Activated CD8-positive, alpha-beta T cell treated with anti-CD3 and anti-CD28 coated beads for 36 hours (primary cell): ENCODE measurements around the gene DCTN4. TPM values are rescaled to one million over a fixed set of nuclear protein-coding genes. Genes with fewer than 3 reads are reported as not detected.
A peak's percentile ranks its signal among the peaks of the same experiment; 100 is the strongest.

Source experiments
- ATAC-seq: fragments of 200-7000 bp; cut with Tn5 transposase; one replicate; pipeline ENCODE4 v1.10.0; 2021; ENCODE audit warnings: mild to moderate bottlenecking, moderate library complexity
- CTCF ChIA-PET: fragments of 350-600 bp; sonication (Branson Sonifier 250); formaldehyde crosslinking; loops from one replicate; lab custom pipeline; 2021; ENCODE audit warnings: antibody characterized with exemption; lab: Charles Lee
- POLR2A ChIA-PET: fragments of 350-600 bp; sonication (Branson Sonifier 250); formaldehyde crosslinking; loops from one replicate; lab custom pipeline; 2021; ENCODE audit warnings: antibody characterized with exemption; lab: Charles Lee
- DNase-seq: peaks from one replicate; pipeline ENCODE4 v3.0.0-alpha.2; 2020
- H3K27ac Mint-ChIP-seq: one replicate; pipeline ENCODE4 v1.8.0; 2021; ENCODE audit warnings: mild to moderate bottlenecking, mixed read lengths
- H3K27me3 Mint-ChIP-seq: one replicate; pipeline ENCODE4 v1.8.0; 2021; ENCODE audit warnings: mixed read lengths
- H3K36me3 Mint-ChIP-seq: one replicate; pipeline ENCODE4 v1.8.0; 2021; ENCODE audit warnings: low read depth, mixed read lengths
- H3K4me1 Mint-ChIP-seq: one replicate; pipeline ENCODE4 v1.8.0; 2021; ENCODE audit warnings: low read depth, mixed read lengths
- H3K4me3 Mint-ChIP-seq: one replicate; pipeline ENCODE4 v1.8.0; 2021; ENCODE audit warnings: mild to moderate bottlenecking, moderate library complexity, mixed read lengths
- H3K9me3 Mint-ChIP-seq: one replicate; pipeline ENCODE4 v1.8.0; 2021; ENCODE audit warnings: mixed read lengths
- CTCF ChIP-seq: fragments of 200-600 bp; IDR thresholded peaks from one replicate; pipeline ENCODE4 v1.8.0; 2022; ENCODE audit warnings: antibody characterized with exemption, mild to moderate bottlenecking
- intact Hi-C: fragments of 100-400 bp; cut with micrococcal nuclease; formaldehyde crosslinking; loops from one replicate; pipeline ENCODE4 v1.10.0; 2022
- total RNA-seq, 2 experiments: library from RNA; stranded (reverse); gene quantifications; one replicate each; pipeline ENCODE4 v1.2.3, GENCODE V29; 2021

DCTN4 gene
- total RNA-seq, 2 experiments from 2014 or later = 30.1 to 35.5 TPM

- H3K4me1 Mint-ChIP-seq = no peaks in the 10 kb centered on the region
- intact Hi-C loops = no loop called here
- no peaks in the 10 kb centered on the region for H3K36me3 Mint-ChIP-seq
- DNase-seq (no peak), ATAC-seq (no peak)
- no peak overlapping the region for H3K4me3 Mint-ChIP-seq
- ChIA-PET POLR2A (interaction anchor here (0.9 kb wide), 1 partner anchor 64 kb away, joined by 3 read pairs; the partner anchor contains the start of gene RBM22), CTCF (interaction anchor here (1.3 to 4.1 kb wide), 4 partner anchors 14 to 205 kb away, joined by 4 to 25 read pairs (median 4); partner anchors contain the start of genes RBM22 and SMIM3)
- peaks cover 3% of the 10 kb centered on the region for H3K27me3 Mint-ChIP-seq
- no peaks in the 10 kb centered on the region for H3K9me3 Mint-ChIP-seq
- no peak for TF ChIP-seq CTCF
- no peak overlapping the region for H3K27ac Mint-ChIP-seq
These were observed 6.4 kb upstream of the DCTN4 start for GRCh38 chr5:150765011-150765798.

GRCh38 chr5:150764530-150764929 lies 5.7 kb upstream of the DCTN4 start:
- CTCF ChIA-PET = interaction anchor here (1.3 to 4.1 kb wide), 3 partner anchors 14 to 204 kb away, joined by 4 to 25 read pairs (median 5); partner anchors contain the start of genes RBM22 and SMIM3
- ATAC-seq = no peak
- no peak for TF ChIP-seq CTCF
- peaks cover 2% of the 10 kb centered on the region for H3K4me1 Mint-ChIP-seq
- no peak for DNase-seq
- H3K4me3 Mint-ChIP-seq = no peak overlapping the region
- H3K27ac Mint-ChIP-seq = peak overlapping the region; percentile 27
- no peaks in the 10 kb centered on the region for H3K36me3 Mint-ChIP-seq
- POLR2A ChIA-PET = interaction anchor here (0.9 kb wide), 1 partner anchor 64 kb away, joined by 3 read pairs; the partner anchor contains the start of gene RBM22
- peaks cover 3% of the 10 kb centered on the region for H3K27me3 Mint-ChIP-seq
- intact Hi-C loops = no loop called here
- no peaks in the 10 kb centered on the region for H3K9me3 Mint-ChIP-seq

GRCh38 chr5:150763023-150763769 lies 4.4 kb upstream of the DCTN4 start:
- intact Hi-C loops = no loop called here
- Mint-ChIP-seq H3K4me1 (peaks cover 8% of the 10 kb centered on the region), H3K9me3 (no peaks in the 10 kb centered on the region), H3K4me3 (no peak overlapping the region), H3K27ac (peak overlapping the region; percentile 22), H3K27me3 (peaks cover 3% of the 10 kb centered on the region), H3K36me3 (no peaks in the 10 kb centered on the region)
- POLR2A ChIA-PET = interaction anchor here (0.8 to 0.9 kb wide), 2 partner anchors 27 to 207 kb away, joined by 3 read pairs; no protein-coding TSS in a partner anchor
- TF ChIP-seq CTCF = no peak
- CTCF ChIA-PET = interaction anchor here (1.2 to 4.1 kb wide), 3 partner anchors 16 to 63 kb away, joined by 3 to 25 read pairs (median 5); partner anchors contain the start of genes RBM22 and SMIM3
- ATAC-seq (no peak), DNase-seq (no peak)

- no peak for TF ChIP-seq CTCF
- no peak overlapping the region for H3K27ac Mint-ChIP-seq
- no peak for DNase-seq
- CTCF ChIA-PET = interaction anchor here (1.2 kb wide), 1 partner anchor 38 kb away, joined by 3 read pairs; no protein-coding TSS in a partner anchor
- peaks cover 3% of the 10 kb centered on the region for H3K27me3 Mint-ChIP-seq
- intact Hi-C loops = no loop called here
- no peak overlapping the region for H3K4me3 Mint-ChIP-seq
- H3K9me3 Mint-ChIP-seq = no peaks in the 10 kb centered on the region
- H3K36me3 Mint-ChIP-seq = peaks cover 2% of the 10 kb centered on the region
- POLR2A ChIA-PET = interaction anchor here (1.8 kb wide), 1 partner anchor 17 kb away, joined by 6 read pairs; the partner anchor contains the start of gene SMIM3
- H3K4me1 Mint-ChIP-seq = peaks cover 11% of the 10 kb centered on the region
- ATAC-seq = no peak
These were observed 3.4 kb upstream of the DCTN4 start for GRCh38 chr5:150762211-150762610.
